B cell (primary cell): ENCODE data around the gene EPOP. TPM values are rescaled to one million over a fixed set of nuclear protein-coding genes. Genes with fewer than 3 reads are reported as not detected.
A peak's percentile ranks its signal among the peaks of the same experiment; 100 is the strongest.

Source experiments
- ATAC-seq: fragments of 200-7000 bp; cut with Tn5 transposase; one replicate; pipeline ENCODE4 v1.10.0; 2021; ENCODE audit warnings: low read depth, mild to moderate bottlenecking, moderate number of reproducible peaks, moderate library complexity
- CTCF ChIA-PET: fragments of 350-600 bp; sonication (Branson Sonifier 250); formaldehyde crosslinking; loops from one replicate; lab custom pipeline; 2021; ENCODE audit warnings: antibody characterized with exemption, inconsistent platforms; lab: Charles Lee
- POLR2A ChIA-PET: fragments of 350-600 bp; sonication (Branson Sonifier 250); formaldehyde crosslinking; loops from one replicate; lab custom pipeline; 2021; ENCODE audit warnings: antibody characterized with exemption; lab: Charles Lee
- DNase-seq: peaks from one replicate; pipeline ENCODE4 v3.0.0; 2013
- H2AFZ ChIP-seq: 2 replicates; pipeline ENCODE4 v1.6.1; 2012; ENCODE audit warnings: mild to moderate bottlenecking, low read depth, low read length; ENCODE audit not compliant: insufficient read depth, poor library complexity, severe bottlenecking
- H3K27ac ChIP-seq, 2 donors: 1 replicate in 1 of 2; 2 replicates in 1 of 2; pipeline ENCODE4 v1.5.1; 2012 to 2013; ENCODE audit warnings: low read length in 2 of 2, mild to moderate bottlenecking in 2 of 2, moderate library complexity in 1 of 2
- H3K27me3 ChIP-seq, 4 experiments: fragments of 200-600 bp in 1 of 4; sonication (generic) in 1 of 4; replicated peaks in 1 of 4; 1 replicate in 2 of 4; 2 replicates in 2 of 4; pipeline versions ENCODE4 v1.6.1 to v1.7.0; 2013 to 2016; ENCODE audit warnings: low read length in 3 of 4, mild to moderate bottlenecking in 2 of 4, mixed read lengths in 1 of 4, moderate library complexity in 1 of 4; ENCODE audit not compliant: insufficient read depth in 4 of 4, control insufficient read depth in 3 of 4; ENCODE audit errors: control extremely low read depth in 1 of 4
- H3K36me3 ChIP-seq, 2 experiments: replicated peaks in 1 of 2; 1 replicate in 1 of 2; 2 replicates in 1 of 2; pipeline versions ENCODE4 v1.6.1 to v1.7.1; 2013; ENCODE audit warnings: low read length in 1 of 2; ENCODE audit not compliant: insufficient read depth in 2 of 2, control insufficient read depth in 1 of 2; ENCODE audit errors: control extremely low read depth in 1 of 2, extremely low read depth in 1 of 2
- H3K4me1 ChIP-seq, 2 donors: fragments of 200-600 bp in 1 of 2; sonication (generic) in 1 of 2; 1 replicate in 1 of 2; 2 replicates in 1 of 2; pipeline versions ENCODE4 v1.5.1 to v1.6.1; 2013 to 2017; ENCODE audit warnings: low read length in 2 of 2; ENCODE audit not compliant: control insufficient read depth in 2 of 2, insufficient read depth in 2 of 2
- H3K4me2 ChIP-seq: replicated peaks from 2 replicates; pipeline ENCODE3; 2012; ENCODE audit warnings: mild to moderate bottlenecking, low read depth, low read length; ENCODE audit not compliant: poor library complexity, severe bottlenecking
- H3K4me3 ChIP-seq, 5 experiments: fragments of 200-600 bp in 1 of 5; sonication (generic) in 1 of 5; 1 replicate in 3 of 5; 2 replicates in 2 of 5; pipeline versions ENCODE4 v1.5.1 to v1.7.0; 2011 to 2016; ENCODE audit warnings: low read length in 4 of 5, mild to moderate bottlenecking in 4 of 5, low read depth in 2 of 5, control low read depth in 1 of 5, moderate library complexity in 1 of 5; ENCODE audit not compliant: insufficient read depth in 1 of 5; ENCODE audit errors: control extremely low read depth in 1 of 5, extremely low read depth in 1 of 5
- H3K79me2 ChIP-seq: fragments of 200-600 bp; sonication (generic); one replicate; pipeline ENCODE4 v1.6.0; 2016; ENCODE audit warnings: low read length; ENCODE audit not compliant: control insufficient read depth, insufficient read depth
- H3K9ac ChIP-seq: fragments of 200-600 bp; sonication (generic); 2 replicates; pipeline ENCODE4 v1.6.1; 2017; ENCODE audit warnings: mild to moderate bottlenecking, low read length, moderate library complexity
- H3K9me3 ChIP-seq, 3 donors: one replicate each; pipeline versions ENCODE4 v1.6.1 to v1.7.1; 2013; ENCODE audit warnings: low read length in 2 of 3; ENCODE audit not compliant: control insufficient read depth in 2 of 3, insufficient read depth in 1 of 3; ENCODE audit errors: control extremely low read depth in 1 of 3
- H4K20me1 ChIP-seq: 2 replicates; pipeline ENCODE4 v1.6.0; 2012; ENCODE audit warnings: mild to moderate bottlenecking, low read length; ENCODE audit not compliant: insufficient read depth, control insufficient read depth, poor library complexity, severe bottlenecking
- H3K27ac Mint-ChIP-seq: one replicate; pipeline ENCODE4 v1.8.0; 2021; ENCODE audit warnings: mixed read lengths
- H3K27me3 Mint-ChIP-seq: one replicate; pipeline ENCODE4 v1.8.0; 2021; ENCODE audit warnings: mixed read lengths
- H3K4me1 Mint-ChIP-seq: one replicate; pipeline ENCODE4 v1.8.0; 2021; ENCODE audit warnings: mixed read lengths
- H3K4me3 Mint-ChIP-seq: one replicate; pipeline ENCODE4 v1.8.0; 2021; ENCODE audit warnings: mixed read lengths
- H3K9me3 Mint-ChIP-seq: one replicate; pipeline ENCODE4 v1.8.0; 2022; ENCODE audit warnings: mixed read lengths; ENCODE audit not compliant: insufficient read depth
- EZH2 ChIP-seq: IDR thresholded peaks from 2 replicates; pipeline ENCODE4 v1.6.1; 2012; ENCODE audit warnings: borderline replicate concordance, low read depth, mild to moderate bottlenecking, moderate library complexity, low read length; ENCODE audit not compliant: insufficient read depth, poor library complexity, severe bottlenecking
- WGBS: methylation state at CpG from one replicate; pipeline ENCODE4 v1.1.5; 2013; ENCODE audit warnings: missing lambda C conversion rate; ENCODE audit not compliant: insufficient coverage; 5-methylcytosine and 5-hydroxymethylcytosine counted together
- intact Hi-C: fragments of 100-400 bp; cut with micrococcal nuclease; formaldehyde crosslinking; loops from one replicate; pipeline ENCODE4 v1.10.0; 2022
- polyA plus RNA-seq: library from polyadenylated mRNA; depleted of rRNA; stranded (reverse); fragments of >200 nt; gene quantifications from 2 replicates; pipeline ENCODE4 v1.2.3, GENCODE V29; 2012
- total RNA-seq, 2 donors: library from RNA; stranded (reverse); fragments of 120-200 nt in 1 of 2; gene quantifications; 1 replicate in 1 of 2; 2 replicates in 1 of 2; pipeline versions ENCODE4 v1.2.3 to v1.2.4, GENCODE V29; 2013 to 2022
- TF ChIP-seq, protein P1 (sequence below): fragments of 200-600 bp; IDR thresholded peaks from one replicate; pipeline ENCODE4 v1.8.0; 2022; ENCODE audit warnings: antibody characterized with exemption, mild to moderate bottlenecking

The EPOP gene
- total and polyA plus RNA-seq, 2 donors (not counting 1 experiment from before 2014, with no cell fraction given): 0.66 to 1.2 TPM

DNA sequence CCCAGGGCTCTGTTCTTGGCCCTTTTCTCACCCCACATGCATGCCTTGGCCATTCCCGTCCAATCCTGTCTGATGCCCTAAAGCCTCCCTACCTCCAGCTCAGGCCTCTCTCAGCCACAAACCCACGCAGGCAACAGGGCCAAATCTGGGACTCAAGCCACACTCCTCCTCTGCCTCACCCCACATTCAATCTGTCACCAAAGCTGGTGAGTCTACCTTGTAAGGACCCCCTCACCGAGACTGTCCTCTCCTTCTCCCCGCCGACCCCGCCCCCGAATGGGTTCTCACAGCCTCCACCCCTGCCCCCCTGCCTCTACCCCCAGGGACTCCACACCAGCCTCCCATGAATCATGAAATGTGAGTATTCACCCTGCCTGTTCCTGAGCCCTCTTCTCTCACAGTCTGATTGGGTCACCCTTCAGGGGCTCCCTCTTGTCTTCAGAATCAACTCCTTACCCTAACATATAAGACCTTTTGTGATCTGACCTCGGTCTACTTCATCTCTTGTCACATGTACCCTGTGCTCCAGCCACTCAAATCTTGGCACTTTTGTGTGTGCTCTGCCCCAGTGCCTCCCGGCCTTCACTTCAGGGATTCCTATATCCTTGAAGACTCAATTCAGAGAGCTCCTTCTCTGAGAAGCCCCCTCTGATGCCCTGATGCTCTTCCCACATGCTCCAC lies 10.7 kb downstream of the EPOP start:
- Histone ChIP-seq H3K79me2 (no peaks in the 10 kb centered on the region), H3K36me3 (no peaks in the 10 kb centered on the region), H4K20me1 (no peaks in the 10 kb centered on the region), H3K27me3 (peaks cover 0 to 53% (median 14%) of the 10 kb centered on the region in 4 experiments), H2AFZ (no peak overlapping the region), H3K9ac (no peak overlapping the region), H3K4me2 (no peak overlapping the region), H3K27ac (no peak overlapping the region), H3K9me3 (peaks cover 0 to 4% (median 0%) of the 10 kb centered on the region in 3 donors), H3K4me3 (no peak overlapping the region), H3K4me1 (no peaks in the 10 kb centered on the region)
- DNase-seq (no peak), ATAC-seq (no peak)
- Mint-ChIP-seq H3K4me3 (no peak overlapping the region), H3K27ac (no peak overlapping the region), H3K4me1 (no peaks in the 10 kb centered on the region), H3K27me3 (peaks cover 51% of the 10 kb centered on the region), H3K9me3 (no peaks in the 10 kb centered on the region)
- intact Hi-C loops: no loop called here
- WGBS: 86% methylated on average over 8 of the region's 9 CpGs
- ChIA-PET CTCF (interaction anchor here (1.0 to 11.8 kb wide), 6 partner anchors 8 to 213 kb away, joined by 3 to 161 read pairs (median 4); no protein-coding TSS in a partner anchor), POLR2A (interaction anchor here (0.6 kb wide), 1 partner anchor 9 kb away, joined by 4 read pairs; no protein-coding TSS in a partner anchor)
- TF ChIP-seq, protein P1, sequence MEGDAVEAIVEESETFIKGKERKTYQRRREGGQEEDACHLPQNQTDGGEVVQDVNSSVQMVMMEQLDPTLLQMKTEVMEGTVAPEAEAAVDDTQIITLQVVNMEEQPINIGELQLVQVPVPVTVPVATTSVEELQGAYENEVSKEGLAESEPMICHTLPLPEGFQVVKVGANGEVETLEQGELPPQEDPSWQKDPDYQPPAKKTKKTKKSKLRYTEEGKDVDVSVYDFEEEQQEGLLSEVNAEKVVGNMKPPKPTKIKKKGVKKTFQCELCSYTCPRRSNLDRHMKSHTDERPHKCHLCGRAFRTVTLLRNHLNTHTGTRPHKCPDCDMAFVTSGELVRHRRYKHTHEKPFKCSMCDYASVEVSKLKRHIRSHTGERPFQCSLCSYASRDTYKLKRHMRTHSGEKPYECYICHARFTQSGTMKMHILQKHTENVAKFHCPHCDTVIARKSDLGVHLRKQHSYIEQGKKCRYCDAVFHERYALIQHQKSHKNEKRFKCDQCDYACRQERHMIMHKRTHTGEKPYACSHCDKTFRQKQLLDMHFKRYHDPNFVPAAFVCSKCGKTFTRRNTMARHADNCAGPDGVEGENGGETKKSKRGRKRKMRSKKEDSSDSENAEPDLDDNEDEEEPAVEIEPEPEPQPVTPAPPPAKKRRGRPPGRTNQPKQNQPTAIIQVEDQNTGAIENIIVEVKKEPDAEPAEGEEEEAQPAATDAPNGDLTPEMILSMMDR: no peak
- TF ChIP-seq EZH2: no peak

DNA sequence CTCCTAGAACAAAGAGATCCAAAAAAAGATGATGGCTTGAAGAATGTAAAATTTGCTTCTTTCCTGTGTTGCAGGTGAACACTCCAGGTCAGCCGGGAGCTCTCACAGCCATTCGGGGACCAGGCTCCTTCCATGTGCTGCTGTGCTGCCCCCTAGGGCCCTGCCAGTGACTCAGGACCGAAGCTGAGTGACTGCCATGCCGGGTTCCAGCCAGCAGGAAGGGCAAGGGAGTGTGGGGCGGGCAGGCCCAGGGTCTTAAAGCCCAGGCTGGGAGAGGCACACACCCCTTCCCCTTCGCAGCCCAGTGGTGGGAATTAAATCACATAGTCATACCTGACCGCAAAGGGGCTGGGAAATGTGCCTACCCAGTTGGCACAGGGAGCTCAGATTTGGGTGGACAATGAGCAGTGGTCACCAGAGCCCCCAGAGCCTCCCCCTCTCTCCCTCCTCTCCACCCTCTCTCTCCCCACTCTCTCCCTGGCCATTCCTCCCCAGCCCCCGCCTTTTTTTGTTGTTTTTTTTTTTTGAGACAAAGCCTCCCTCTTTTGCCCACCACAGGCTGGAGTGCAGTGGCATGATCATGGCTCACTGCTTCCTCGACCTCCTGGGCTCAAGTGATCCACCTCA lies 11.5 kb downstream of the EPOP start:
- TF ChIP-seq, protein P1: peak; percentile 35
- TF ChIP-seq EZH2: no peak
- DNase-seq: no peak
- no peak overlapping the region for H3K27ac ChIP-seq
- Mint-ChIP-seq H3K9me3 (no peaks in the 10 kb centered on the region), H3K27ac (no peak overlapping the region), H3K4me1 (no peaks in the 10 kb centered on the region), H3K27me3 (peaks cover 48% of the 10 kb centered on the region), H3K4me3 (no peak overlapping the region)
- H2AFZ ChIP-seq: no peak overlapping the region
- intact Hi-C loops: no loop called here
- peaks cover 0 to 54% (median 10%) of the 10 kb centered on the region in 4 experiments for H3K27me3 ChIP-seq
- H3K4me2 ChIP-seq: no peak overlapping the region
- ATAC-seq: peak; percentile 45
- H3K9me3 ChIP-seq: peaks cover 0 to 4% (median 0%) of the 10 kb centered on the region in 3 donors
- no peaks in the 10 kb centered on the region for H4K20me1 ChIP-seq
- no peaks in the 10 kb centered on the region for H3K36me3 ChIP-seq
- 8% methylated on average over 7 of the region's 9 CpGs for WGBS
- CTCF ChIA-PET: interaction anchor here (1.0 to 11.8 kb wide), 6 partner anchors 9 to 171 kb away, joined by 3 to 161 read pairs (median 4); no protein-coding TSS in a partner anchor
- POLR2A ChIA-PET: no interaction called here
- no peak overlapping the region for H3K4me3 ChIP-seq
- H3K9ac ChIP-seq: no peak overlapping the region
- H3K4me1 ChIP-seq: no peaks in the 10 kb centered on the region
- no peaks in the 10 kb centered on the region for H3K79me2 ChIP-seq
